Gastrocnemius medialis (tissue), 4 donors: ENCODE measurements around the gene ASAP2.

ENCODE experiments used
- CTCF ChIP-seq, 5 experiments: fragments of 450-650 bp in 3 of 5; fragments of 200-600 bp in 2 of 5; sonication (generic) in 2 of 5; IDR thresholded peaks in 4 of 5; conservative IDR thresholded peaks in 1 of 5; 1 replicate in 4 of 5; 2 replicates in 1 of 5; pipeline ENCODE4 v1.5.1; 2016 to 2019; ENCODE audit warnings: antibody characterized with exemption in 5 of 5, mild to moderate bottlenecking in 3 of 5, moderate library complexity in 3 of 5
- POLR2A ChIP-seq, 2 donors: fragments of 450-650 bp; IDR thresholded peaks; one replicate each; pipeline ENCODE4 v1.6.1; 2017; ENCODE audit warnings: antibody characterized with exemption in 2 of 2, mild to moderate bottlenecking in 2 of 2, moderate library complexity in 2 of 2

GRCh38 chr2:9405636-9406035 lies 199.0 kb downstream of the ASAP2 start:
- TF ChIP-seq CTCF (IDR thresholded peaks at IDR 0.05 in 4 of 5, conservative IDR thresholded peaks at IDR 0.05 in 1 of 5) = no peak
- no peak for TF ChIP-seq POLR2A (IDR thresholded peaks at IDR 0.05)
